Measurements from ENCODE around the gene SHROOM3. TPM values are rescaled to one million over a fixed set of nuclear protein-coding genes. Genes with fewer than 3 reads are reported as not detected.

SHROOM3 gene
- total and polyA plus RNA-seq, 2 of the 13 experiments (the other 11 are each of a cell fraction or from before 2014, with no cell fraction given), result 0.01 TPM; not detected in 1

- peak in 1 of 2 experiments; percentile 90; a peak in 2 of 4 replicates for TF ChIP-seq ATF4 (CRISPR knock-in tag; IDR thresholded peaks at IDR 0.05)
- no peak for TF ChIP-seq ZBTB7B (CRISPR knock-in tag; IDR thresholded peaks at IDR 0.05)
- TF ChIP-seq, protein P1, sequence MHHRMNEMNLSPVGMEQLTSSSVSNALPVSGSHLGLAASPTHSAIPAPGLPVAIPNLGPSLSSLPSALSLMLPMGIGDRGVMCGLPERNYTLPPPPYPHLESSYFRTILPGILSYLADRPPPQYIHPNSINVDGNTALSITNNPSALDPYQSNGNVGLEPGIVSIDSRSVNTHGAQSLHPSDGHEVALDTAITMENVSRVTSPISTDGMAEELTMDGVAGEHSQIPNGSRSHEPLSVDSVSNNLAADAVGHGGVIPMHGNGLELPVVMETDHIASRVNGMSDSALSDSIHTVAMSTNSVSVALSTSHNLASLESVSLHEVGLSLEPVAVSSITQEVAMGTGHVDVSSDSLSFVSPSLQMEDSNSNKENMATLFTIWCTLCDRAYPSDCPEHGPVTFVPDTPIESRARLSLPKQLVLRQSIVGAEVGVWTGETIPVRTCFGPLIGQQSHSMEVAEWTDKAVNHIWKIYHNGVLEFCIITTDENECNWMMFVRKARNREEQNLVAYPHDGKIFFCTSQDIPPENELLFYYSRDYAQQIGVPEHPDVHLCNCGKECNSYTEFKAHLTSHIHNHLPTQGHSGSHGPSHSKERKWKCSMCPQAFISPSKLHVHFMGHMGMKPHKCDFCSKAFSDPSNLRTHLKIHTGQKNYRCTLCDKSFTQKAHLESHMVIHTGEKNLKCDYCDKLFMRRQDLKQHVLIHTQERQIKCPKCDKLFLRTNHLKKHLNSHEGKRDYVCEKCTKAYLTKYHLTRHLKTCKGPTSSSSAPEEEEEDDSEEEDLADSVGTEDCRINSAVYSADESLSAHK (CRISPR knock-in tag; IDR thresholded peaks at IDR 0.05; ENCODE audit: borderline replicate concordance), result no peak
- TF ChIP-seq PLRG1 (conservative IDR thresholded peaks at IDR 0.05), result no peak
- TF ChIP-seq CEBPB (IDR thresholded peaks at IDR 0.05; ENCODE audit: borderline replicate concordance, low read depth, low read length), result peak; percentile 82
- no peak for TF ChIP-seq CBFB (CRISPR knock-in tag; IDR thresholded peaks at IDR 0.05)
- TF ChIP-seq HHEX (CRISPR knock-in tag; IDR thresholded peaks at IDR 0.05), result no peak
- no peak for TF ChIP-seq ZNF224 (CRISPR knock-in tag; IDR thresholded peaks at IDR 0.05)
- no peak for TF ChIP-seq HOMEZ (CRISPR knock-in tag; IDR thresholded peaks at IDR 0.05; ENCODE audit: low read depth)
- TF ChIP-seq ZNF577 (CRISPR knock-in tag; IDR thresholded peaks at IDR 0.05; ENCODE audit: borderline replicate concordance, low read depth), result no peak
- peak; percentile 38; the same call in 1 of the 2 replicates for TF ChIP-seq CEBPG (CRISPR knock-in tag; IDR thresholded peaks at IDR 0.05)
- TF ChIP-seq ZNF83 (CRISPR knock-in tag; IDR thresholded peaks at IDR 0.05; ENCODE audit: borderline replicate concordance), result no peak
- TF ChIP-seq SP5 (CRISPR knock-in tag; IDR thresholded peaks at IDR 0.05; ENCODE audit: borderline replicate concordance, low read depth), result no peak
- no peak for TF ChIP-seq ELF4 (CRISPR knock-in tag; IDR thresholded peaks at IDR 0.05; ENCODE audit: borderline replicate concordance)
- no peak for TF ChIP-seq EED (CRISPR knock-in tag; IDR thresholded peaks at IDR 0.05)
- no peak for TF ChIP-seq ZNF850 (CRISPR knock-in tag; conservative IDR thresholded peaks at IDR 0.05)
- TF ChIP-seq HMGA1 (CRISPR knock-in tag; conservative IDR thresholded peaks at IDR 0.05), result no peak
- peak; percentile 82 for TF ChIP-seq ZNF24 (IDR thresholded peaks at IDR 0.05)
- no peak for TF ChIP-seq ZNF362 (CRISPR knock-in tag; IDR thresholded peaks at IDR 0.05; ENCODE audit: borderline replicate concordance)
- no peak for TF ChIP-seq KMT2B (CRISPR knock-in tag; IDR thresholded peaks at IDR 0.05)
- TF ChIP-seq ZNF776 (CRISPR knock-in tag; IDR thresholded peaks at IDR 0.05), result no peak
- no peak for TF ChIP-seq ZNF839 (CRISPR knock-in tag; IDR thresholded peaks at IDR 0.05; ENCODE audit: borderline replicate concordance)
- no peak for TF ChIP-seq SOX13 (IDR thresholded peaks at IDR 0.05)
- peak in 1 of 2 experiments; percentile 63; a peak in 2 of 4 replicates for TF ChIP-seq SOX13 (CRISPR knock-in tag; conservative IDR thresholded peaks at IDR 0.05 in 1 of 2, IDR thresholded peaks at IDR 0.05 in 1 of 2)
- TF ChIP-seq ZNF512 (CRISPR knock-in tag; IDR thresholded peaks at IDR 0.05), result no peak
Observed at GRCh38 chr4:76799718-76800117, 364.7 kb downstream of the SHROOM3 start (continued).

Data from HepG2 (cell line).